GM21619 (cell line): ENCODE measurements around the gene EYA2.

ENCODE experiments used
- ATAC-seq: cut with Tn5 transposase; IDR thresholded peaks from one replicate; pipeline ENCODE4 v1.9.1; 2021; ENCODE audit not compliant: unreplicated experiment

Gene EYA2

DNA sequence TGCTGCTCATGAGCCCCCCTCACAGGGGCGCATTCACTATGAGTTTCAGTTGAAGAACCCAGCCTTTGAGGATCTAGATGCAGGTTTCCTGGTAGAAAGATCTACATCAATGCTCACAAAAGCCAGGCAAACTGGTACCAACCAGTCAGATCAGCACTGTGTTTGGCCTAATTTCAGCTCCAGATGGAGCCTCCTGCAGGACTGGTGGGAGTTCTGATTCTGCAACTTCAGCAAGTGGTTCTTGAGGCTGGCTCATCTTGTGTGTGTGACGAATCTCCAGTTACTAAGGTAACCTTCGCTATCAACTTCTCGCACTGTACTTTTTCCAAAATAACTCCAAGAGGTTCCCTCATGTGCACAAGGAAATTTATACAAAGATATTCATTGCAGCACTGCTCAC is 343.1 kb downstream of the EYA2 start:
- ATAC-seq: no peak
